Dermis blood vessel endothelial cell (primary cell): ENCODE results near the gene POC5. TPM values are rescaled to one million over a fixed set of nuclear protein-coding genes. Genes with fewer than 3 reads are reported as not detected.
"Not testable (repeated sequence)": the region's sequence is repeated elsewhere in the genome, so short reads cannot be mapped to it uniquely, and the experiment has no call there.

ENCODE experiments used
- DNase-seq: peaks from one replicate; pipeline ENCODE4 v3.0.0; 2010
- total RNA-seq: library from RNA; depleted of rRNA; stranded (reverse); fragments of >200 nt; gene quantifications from 2 replicates; pipeline ENCODE4 v1.2.3, GENCODE V29; 2014

Gene POC5
- total RNA-seq, result 14.0 and 14.7 TPM in 2 replicates

DNA sequence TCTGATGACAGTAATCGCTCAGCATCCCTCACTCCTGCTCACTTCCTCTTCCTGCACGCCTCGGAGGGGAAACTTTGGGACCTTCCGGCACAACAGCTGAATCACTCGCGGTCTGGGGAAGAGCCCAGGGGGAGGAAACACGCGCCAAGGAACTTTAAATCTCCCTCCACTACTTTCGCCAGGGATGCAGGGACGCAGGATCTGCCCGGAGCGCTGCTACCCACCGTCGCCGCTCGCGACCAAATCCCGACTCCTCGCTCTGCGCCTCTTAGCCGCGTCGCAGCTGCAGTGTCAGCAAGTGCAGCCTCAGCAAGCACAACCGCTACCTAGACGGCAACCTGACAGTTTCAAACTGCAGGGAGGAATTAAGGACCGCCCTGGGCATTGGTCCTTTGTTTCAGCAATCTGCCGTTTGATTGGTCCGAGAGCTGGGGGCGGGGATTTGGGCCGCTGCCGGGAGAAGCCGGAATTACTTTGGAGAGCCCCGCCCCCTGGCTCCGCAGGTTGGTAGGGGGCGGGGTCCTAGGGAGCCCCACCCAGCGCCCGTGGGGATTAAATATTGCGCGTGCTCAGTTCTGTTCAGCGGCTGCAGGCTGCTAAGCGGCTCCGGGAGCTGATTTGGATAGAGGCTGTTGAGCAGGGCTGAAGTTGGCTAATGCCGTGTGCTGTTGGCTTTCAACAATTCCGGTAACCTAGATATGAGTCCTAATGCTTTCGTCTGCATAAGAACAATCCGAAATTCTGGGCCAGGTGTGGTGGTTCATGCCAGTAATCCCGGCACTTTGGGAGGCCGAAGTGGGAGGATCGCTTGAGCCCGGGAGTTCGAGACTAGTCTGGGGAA is at the start of gene POC5:
TSS of gene POC5 (minus strand) at position 356 of the 841 bp plus-strand sequence. CDS start 4,500 bp downstream, outside the sequence.
- DNase-seq, result peak; percentile 96

- no peak for DNase-seq
Observed at GRCh38 chr5:75758116-75758515, 40.9 kb upstream of the POC5 start.

- no peak for DNase-seq
Observed at GRCh38 chr5:75756981-75757380, 39.7 kb upstream of the POC5 start.

- no peak for DNase-seq
Observed at GRCh38 chr5:75756211-75756610, 39.0 kb upstream of the POC5 start.

DNA sequence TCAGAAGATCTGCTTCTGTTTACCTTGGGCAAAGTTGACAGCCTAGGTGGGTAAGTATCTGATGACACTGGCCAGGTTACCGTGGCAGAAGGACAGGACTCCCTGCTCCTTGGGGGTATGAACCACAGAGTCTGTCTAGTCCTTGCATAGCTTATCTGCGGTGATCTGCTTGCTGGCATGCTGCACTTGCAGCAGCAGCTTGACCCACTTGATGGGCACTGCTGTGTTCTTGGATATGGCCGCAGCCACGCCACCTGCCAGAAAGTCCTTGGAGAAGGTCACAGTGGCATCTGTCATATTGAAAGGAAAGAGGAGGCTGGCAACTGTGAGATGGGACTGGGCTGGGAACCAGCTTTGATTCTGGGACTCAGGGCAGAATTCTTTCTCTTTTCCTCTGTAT is 35.9 kb upstream of the POC5 start:
- DNase-seq, result no peak

DNA sequence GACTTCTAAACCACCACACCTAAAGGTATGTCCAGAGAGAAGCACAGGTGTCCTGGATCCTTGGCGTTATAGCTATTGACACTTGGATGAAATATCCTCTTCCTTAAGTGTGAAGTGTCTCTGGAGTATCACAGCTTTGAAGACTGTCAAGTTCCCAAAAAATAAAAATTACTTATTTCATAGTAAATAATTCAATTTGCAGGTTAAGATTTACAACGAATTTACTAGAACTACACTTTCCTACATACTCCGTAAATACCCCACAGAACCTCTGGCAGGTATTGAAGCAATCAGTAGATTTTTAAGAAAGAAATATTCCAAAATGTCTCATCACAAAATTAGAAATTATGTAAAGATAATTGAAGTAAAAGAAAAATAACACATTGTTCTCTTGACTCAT is 27.1 kb upstream of the POC5 start:
- no peak for DNase-seq

- DNase-seq, result no peak
Observed at GRCh38 chr5:75736273-75736672, 19.0 kb upstream of the POC5 start.

DNA sequence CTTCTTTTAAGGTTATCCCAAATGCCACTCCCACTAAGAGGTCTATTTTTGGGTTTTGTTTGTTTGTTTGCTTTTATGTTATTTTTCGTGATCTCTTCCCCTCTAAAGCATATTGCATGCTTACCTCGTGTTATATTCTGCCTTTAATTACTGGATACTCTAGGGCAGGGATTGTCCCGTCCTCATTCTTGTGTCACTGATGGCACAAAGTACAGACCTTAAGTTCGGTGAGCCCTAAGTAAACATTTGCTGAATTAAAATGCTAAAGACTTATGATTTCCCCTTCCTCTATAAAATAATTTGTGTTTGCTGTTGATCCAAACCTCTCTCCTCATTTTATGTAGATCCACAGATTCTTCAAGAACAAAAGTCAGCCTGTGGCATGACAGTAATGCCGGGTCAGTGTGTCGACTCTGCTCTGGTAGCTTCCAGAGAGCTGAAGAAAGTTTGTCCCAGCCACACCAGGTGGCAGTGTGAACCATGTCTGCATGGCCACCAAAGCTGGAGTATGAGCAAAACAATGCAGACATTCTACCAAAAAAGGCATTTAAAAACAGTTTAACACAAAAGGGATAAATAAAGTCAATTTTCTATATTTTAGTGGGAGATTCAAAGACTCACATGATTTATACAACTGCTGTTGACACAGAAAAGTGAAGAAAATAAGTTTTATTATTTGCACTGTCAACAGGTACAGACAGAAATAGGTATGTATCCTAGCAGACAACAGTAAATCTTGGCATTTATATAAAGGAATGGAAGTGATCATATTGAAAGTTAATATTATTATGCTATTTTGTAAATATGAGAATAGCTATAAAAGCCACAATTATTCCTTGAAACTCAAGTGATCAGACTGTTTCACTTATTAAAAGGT is 17.9 kb upstream of the POC5 start:
- DNase-seq, result peak; percentile 45

GRCh38 chr5:75733767-75734166 is 16.5 kb upstream of the POC5 start:
- DNase-seq, result no peak

GRCh38 chr5:75731515-75731914 is 14.3 kb upstream of the POC5 start:
- DNase-seq, result not testable (repeated sequence)

DNA sequence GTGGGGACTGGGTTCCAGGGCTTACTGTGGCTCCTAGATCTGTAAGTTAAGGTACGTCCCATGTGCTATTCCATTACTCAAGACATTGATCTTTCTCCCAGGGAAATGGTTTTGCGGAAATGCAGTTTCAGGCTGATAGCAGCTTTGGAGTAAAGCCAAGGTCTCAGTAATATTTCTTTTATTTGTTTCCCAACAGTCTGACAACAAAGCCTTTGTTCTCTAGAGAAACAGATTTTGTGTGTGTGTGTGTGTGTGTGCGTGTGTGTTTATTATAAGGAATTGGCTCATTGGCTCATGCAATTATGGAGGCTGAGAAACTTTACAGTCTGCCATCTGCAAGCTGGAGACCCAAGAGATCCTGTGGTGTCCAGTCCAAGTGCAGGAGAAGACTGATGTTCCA is 12.1 kb upstream of the POC5 start:
- DNase-seq, result peak; percentile 63

DNA sequence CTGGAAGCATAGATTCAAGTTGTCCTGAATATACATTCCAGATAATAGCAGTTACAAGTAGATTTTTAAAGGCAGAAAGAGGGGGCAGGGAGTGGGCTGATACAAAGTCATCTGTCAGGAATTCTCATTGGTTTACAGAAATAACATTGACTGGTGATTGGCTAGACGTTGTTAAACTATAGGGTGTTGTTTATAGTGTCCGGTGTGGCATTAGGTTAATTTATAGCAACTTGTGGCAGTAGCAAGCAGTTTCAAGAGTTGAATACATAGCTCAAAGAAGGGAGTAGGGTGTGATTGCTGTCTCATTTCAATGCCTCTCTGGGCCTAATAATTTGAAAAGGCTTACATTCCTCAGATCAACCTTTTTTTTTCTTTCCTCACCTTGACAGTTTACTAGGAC is 10.7 kb upstream of the POC5 start:
- DNase-seq, result no peak

GRCh38 chr5:75726224-75726623 is 9.0 kb upstream of the POC5 start:
- not testable (repeated sequence) for DNase-seq

GRCh38 chr5:75723378-75723777 is 6.1 kb upstream of the POC5 start:
- no peak for DNase-seq

- DNase-seq, result no peak
Observed at GRCh38 chr5:75721573-75721972, 4.3 kb upstream of the POC5 start.

DNA sequence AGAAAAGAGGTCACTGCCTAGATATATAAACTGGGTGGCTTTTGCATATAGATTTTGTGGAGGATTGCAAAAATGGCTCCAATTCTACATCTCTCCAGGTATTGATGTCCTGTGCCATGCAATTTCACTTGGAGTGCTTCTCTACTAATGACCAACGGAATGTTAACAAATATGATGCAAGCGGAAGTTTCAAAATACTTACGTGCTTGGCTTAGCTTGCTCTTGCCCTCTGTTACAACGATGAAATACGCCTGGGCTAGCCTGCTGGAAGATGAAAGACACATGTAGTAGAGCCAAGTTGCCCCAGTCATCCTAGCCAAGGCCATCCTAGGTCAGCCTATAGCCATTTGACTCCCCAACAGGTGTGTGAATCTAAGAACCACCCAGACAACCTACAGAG is 3.6 kb upstream of the POC5 start:
- DNase-seq, result no peak

GRCh38 chr5:75716715-75717081 is 539 bp downstream of the POC5 start:
- DNase-seq, result no peak

- no peak for DNase-seq
Observed at GRCh38 chr5:75712091-75712490, 5.1 kb downstream of the POC5 start.

- no peak for DNase-seq
Observed at GRCh38 chr5:75711151-75711550, 6.1 kb downstream of the POC5 start.

- DNase-seq, result no peak
Observed at GRCh38 chr5:75710637-75711036, 6.6 kb downstream of the POC5 start.

DNA sequence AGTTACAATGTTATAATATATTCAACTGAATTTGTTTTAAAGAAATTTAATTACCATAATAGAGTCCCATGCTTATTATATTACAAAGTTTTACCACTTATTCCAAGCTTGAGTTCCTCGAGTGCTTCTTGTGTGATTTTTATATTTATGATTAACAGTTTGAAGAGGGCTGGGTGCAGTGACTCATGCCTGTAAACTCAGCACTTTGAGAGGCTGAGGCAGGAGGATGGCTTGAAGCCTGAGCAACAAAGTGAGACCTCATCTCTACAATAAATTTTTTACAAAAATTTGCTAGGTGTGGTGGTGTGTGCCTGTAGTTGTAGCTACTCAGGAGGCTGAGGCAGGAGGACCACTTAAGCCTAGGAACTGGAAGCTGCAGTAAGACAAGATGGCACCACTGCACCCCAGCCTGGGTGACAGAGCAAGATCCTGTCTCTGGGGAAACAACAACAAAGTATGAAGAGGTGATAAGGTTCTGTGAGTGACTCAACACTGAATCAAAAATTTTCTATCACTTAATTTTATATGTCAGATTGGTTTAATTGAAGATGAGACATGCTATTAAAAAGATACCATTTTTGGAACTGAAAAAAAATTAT is 9.2 kb downstream of the POC5 start:
- no peak for DNase-seq

DNA sequence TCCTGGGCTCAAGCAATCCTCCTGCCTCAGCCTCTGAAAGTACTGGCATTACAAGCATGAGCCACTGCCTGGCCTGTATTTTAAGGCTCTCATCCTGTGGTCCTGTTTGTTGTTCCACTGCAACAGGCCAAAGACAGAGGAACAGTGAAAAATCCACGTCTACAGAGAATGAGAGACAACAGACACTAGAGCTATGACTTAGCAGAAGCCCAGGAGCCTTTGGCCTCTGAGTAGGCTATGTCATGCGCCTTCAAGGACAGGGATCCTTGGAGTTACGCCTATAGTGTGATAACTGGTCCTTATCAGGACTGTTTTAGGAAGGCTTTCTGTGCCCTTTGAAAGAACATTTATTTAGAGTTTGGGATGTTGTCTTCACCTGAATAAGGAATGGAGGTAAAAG is 10.5 kb downstream of the POC5 start:
- DNase-seq, result no peak

DNA sequence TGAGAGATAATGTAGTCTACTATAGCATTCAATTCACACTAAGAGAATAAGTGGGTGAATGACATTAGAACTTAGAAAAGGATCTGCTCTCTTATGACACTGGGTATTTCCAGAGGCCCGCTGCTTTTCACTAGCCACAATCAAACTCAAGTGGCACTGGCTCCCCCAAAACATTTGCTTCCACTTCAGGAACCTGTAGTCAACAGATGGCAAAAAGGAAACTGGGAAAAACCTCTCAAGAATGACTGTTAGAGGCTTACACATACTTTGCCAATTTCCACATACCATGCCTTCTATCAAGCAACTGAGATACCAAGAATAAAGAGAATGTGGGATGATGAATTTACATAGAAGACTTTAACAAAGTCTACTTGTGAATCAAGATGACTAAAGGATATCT is 11.2 kb downstream of the POC5 start:
- no peak for DNase-seq
